ENCODE data around the gene GNAI1. TPM values are rescaled to one million over a fixed set of nuclear protein-coding genes. Genes with fewer than 3 reads are reported as not detected.

GNAI1 gene
- 10 to 100 TPM; 10.9 to 21.5 (median 16.5) TPM for total RNA-seq
- long read RNA-seq, full-length matches to known transcripts = 3 of 5 reads
- long read RNA-seq, partial matches to known transcripts = 1 of 5 reads
- long read RNA-seq, other reads (novel, unspliced or antisense) = 1 of 5 reads

DNA sequence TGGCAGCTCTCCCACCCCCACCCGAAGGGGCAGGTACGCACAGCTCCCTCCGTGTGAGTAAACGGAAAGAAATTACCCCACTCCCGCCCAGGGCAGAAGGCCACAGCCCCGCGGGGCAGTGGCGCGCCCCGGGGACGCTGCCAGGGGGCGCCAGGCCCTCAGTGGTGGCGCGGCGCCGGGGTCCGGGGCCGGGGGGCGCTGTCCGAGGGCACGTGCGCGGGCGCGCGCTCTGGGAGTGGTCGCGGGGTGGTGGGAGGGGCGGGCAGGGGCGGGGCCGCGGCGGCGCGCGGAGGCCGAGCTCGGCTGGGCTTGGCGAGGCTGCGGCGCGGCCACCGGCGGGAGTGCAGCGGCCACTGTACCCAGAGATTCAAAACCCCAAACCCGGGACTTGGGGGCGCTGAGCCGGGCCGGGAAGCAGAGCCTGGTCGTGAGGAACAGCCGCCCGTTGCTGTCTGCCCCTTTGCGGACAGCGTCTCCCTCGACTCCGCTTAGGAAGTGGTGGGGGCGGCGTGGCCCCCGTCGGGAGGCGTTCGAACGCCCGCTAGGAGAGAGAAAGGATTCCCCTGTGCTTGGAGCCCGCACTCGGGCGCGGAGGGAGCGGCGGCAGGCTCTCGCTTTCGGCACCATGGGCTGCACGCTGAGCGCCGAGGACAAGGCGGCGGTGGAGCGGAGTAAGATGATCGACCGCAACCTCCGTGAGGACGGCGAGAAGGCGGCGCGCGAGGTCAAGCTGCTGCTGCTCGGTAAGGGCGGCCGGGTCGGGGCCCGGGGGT is at the start of gene GNAI1:
Gene GNAI1 (plus strand): TSS at position 296 of the 773 bp plus-strand sequence. CDS start 330 bp downstream, at position 626.
- intact Hi-C loops (cut with DNase I) = loop anchor here in 1 of 2 donors (10.0 kb wide), 1 partner anchor 250 kb away; no protein-coding TSS in a partner anchor
- H3K4me3 ChIP-seq = peak within 1 kb of the TSS; percentile 85 to 89 (median 87)
- peaks cover 0 to 19% (median 9%) of the 10 kb centered on the region in 4 donors for H3K4me1 ChIP-seq
- H3K27me3 ChIP-seq = no peaks in the 10 kb centered on the region
- ATAC-seq = peak; percentile 79 to 91 (median 84)
- no peaks in the 10 kb centered on the region for H3K36me3 ChIP-seq
- H3K9me3 ChIP-seq = no peaks in the 10 kb centered on the region
- H3K27ac ChIP-seq = peak within 1 kb of the TSS; percentile 85 to 94 (median 92)
- peak; percentile 81 to 92 (median 89) for DNase-seq
- peak; percentile 77 for TF ChIP-seq POLR2A (IDR thresholded peaks at IDR 0.05)
- TF ChIP-seq, protein P1, sequence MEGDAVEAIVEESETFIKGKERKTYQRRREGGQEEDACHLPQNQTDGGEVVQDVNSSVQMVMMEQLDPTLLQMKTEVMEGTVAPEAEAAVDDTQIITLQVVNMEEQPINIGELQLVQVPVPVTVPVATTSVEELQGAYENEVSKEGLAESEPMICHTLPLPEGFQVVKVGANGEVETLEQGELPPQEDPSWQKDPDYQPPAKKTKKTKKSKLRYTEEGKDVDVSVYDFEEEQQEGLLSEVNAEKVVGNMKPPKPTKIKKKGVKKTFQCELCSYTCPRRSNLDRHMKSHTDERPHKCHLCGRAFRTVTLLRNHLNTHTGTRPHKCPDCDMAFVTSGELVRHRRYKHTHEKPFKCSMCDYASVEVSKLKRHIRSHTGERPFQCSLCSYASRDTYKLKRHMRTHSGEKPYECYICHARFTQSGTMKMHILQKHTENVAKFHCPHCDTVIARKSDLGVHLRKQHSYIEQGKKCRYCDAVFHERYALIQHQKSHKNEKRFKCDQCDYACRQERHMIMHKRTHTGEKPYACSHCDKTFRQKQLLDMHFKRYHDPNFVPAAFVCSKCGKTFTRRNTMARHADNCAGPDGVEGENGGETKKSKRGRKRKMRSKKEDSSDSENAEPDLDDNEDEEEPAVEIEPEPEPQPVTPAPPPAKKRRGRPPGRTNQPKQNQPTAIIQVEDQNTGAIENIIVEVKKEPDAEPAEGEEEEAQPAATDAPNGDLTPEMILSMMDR (IDR thresholded peaks at IDR 0.05) = peak; percentile 27 to 71 (median 50)
- WGBS (ENCODE audit: insufficient coverage, low coverage, low lambda C conversion rate, missing lambda C conversion rate) = 0% methylated on average over 3 of the region's 92 CpGs

DNA sequence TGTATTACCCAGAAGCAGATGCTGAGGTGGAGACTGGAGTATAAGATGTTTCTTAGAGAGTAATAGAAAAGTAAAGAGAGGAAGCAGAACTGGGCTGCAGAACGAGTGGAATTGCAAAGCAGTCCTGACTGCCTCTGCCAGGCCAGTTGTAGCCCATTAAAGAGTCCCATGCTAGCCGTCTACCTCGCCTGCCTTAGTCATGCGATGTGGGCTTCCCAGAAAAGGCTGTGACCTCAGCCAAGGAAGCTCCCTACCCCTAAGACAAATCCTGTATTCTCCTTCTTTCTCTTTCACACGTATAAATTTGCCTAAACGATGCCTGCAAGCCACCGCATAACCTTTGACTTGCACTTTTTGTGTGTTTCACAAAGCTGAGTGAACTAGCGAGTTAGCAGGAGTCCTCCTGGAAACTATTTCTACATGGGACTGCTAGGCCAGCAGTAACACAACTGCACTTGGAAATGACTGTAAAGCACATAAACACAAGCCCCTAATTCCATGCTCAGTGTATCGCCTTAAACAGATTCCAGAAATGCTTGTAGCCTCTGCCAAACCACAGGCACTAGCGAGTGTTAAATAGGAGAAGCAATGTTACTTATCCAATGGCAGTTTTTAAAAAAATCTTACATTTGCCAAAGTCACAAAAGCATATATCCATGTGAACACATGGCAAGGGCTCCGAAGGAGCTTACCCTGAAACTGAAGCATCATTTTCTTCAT is 47.4 kb upstream of the GNAI1 start:
- Histone ChIP-seq H3K36me3 (no peaks in the 10 kb centered on the region), H3K9me3 (no peaks in the 10 kb centered on the region), H3K27ac (no peak overlapping the region), H3K4me3 (no peak overlapping the region), H3K4me1 (no peaks in the 10 kb centered on the region), H3K27me3 (no peaks in the 10 kb centered on the region)
- intact Hi-C loops (cut with DNase I) = no loop called here
- ATAC-seq = no peak
- no peak for DNase-seq
- WGBS (ENCODE audit: insufficient coverage, low coverage, low lambda C conversion rate, missing lambda C conversion rate) = 78% methylated on average over 10 of the region's 11 CpGs
- TF ChIP-seq, protein P1 (IDR thresholded peaks at IDR 0.05) = no peak
- TF ChIP-seq POLR2A (IDR thresholded peaks at IDR 0.05) = no peak

DNA sequence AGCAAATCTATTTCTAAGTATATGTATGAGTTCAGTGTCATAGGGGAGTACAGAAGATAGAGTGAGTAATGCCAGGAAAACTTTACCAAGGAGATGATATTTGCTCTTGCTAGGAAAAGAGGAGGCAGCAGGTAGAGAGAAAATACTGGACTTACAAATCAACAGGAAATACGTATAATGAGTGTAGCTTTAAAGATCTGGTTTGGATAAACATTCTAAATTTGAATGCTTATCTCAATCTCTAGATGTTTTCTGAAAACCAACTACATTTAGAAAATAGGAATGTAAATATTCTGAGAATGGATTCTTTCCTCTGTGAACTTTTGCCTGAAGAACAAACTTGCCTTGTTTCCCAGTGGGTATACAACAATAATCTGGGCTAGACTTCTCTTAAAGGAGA is 46.9 kb upstream of the GNAI1 start:
- Histone ChIP-seq H3K4me3 (no peak overlapping the region), H3K36me3 (no peaks in the 10 kb centered on the region), H3K27me3 (no peaks in the 10 kb centered on the region), H3K9me3 (no peaks in the 10 kb centered on the region), H3K27ac (no peak overlapping the region), H3K4me1 (no peaks in the 10 kb centered on the region)
- intact Hi-C loops (cut with DNase I) = no loop called here
- no peak for DNase-seq
- 50% methylated on average over 1 of the region's 1 CpG for WGBS (ENCODE audit: insufficient coverage, low coverage, low lambda C conversion rate, missing lambda C conversion rate)
- TF ChIP-seq, protein P1 (IDR thresholded peaks at IDR 0.05) = no peak
- no peak for TF ChIP-seq POLR2A (IDR thresholded peaks at IDR 0.05)
- no peak for ATAC-seq

DNA sequence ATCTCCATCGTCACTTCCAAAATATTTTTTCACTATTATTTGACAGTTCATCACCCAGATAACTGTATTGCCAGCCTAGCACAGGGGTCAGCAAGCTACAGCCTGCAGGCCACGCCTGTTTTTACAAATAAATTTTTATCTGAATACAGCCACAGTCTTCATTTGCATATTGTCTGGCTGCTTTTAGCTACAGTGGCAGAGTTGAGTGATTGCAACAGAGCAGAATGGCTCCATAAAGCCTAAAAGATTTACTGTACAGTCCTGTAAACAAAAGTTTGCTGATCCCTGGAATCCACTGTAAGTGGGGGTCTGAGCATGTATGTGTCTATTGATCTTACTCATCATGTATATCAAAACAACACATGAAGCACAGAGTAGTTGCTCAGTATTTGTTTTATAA is 45.9 kb upstream of the GNAI1 start:
- no peak for ATAC-seq
- 30% methylated on average over 2 of the region's 2 CpGs for WGBS (ENCODE audit: insufficient coverage, low coverage, low lambda C conversion rate, missing lambda C conversion rate)
- Histone ChIP-seq H3K4me1 (no peaks in the 10 kb centered on the region), H3K36me3 (no peaks in the 10 kb centered on the region), H3K4me3 (no peak overlapping the region), H3K9me3 (no peaks in the 10 kb centered on the region), H3K27ac (no peak overlapping the region), H3K27me3 (no peaks in the 10 kb centered on the region)
- no peak for TF ChIP-seq POLR2A (IDR thresholded peaks at IDR 0.05)
- intact Hi-C loops (cut with DNase I) = no loop called here
- no peak for DNase-seq

DNA sequence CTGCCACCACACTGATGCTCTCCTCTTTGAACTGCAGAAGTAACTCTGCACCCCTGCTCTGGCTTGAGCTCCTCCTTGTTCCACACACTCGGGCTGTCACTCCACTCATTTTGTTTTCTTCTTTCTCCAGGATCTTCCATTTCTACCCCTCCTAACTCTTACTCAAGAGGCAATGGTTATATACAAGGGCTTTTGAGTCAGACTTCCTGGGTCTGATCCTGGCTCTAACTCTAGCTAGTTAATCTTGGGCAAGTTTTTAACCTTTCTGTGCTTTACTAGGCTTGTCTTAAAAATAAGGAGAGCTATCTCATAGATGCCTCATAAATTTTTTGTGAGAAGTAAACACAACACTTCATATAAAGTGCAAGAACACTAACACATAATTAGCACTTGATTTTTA is 45.3 kb upstream of the GNAI1 start:
- intact Hi-C loops (cut with DNase I) = no loop called here
- no peaks in the 10 kb centered on the region for H3K36me3 ChIP-seq
- ATAC-seq = no peak
- no peak overlapping the region for H3K4me3 ChIP-seq
- H3K27ac ChIP-seq = no peak overlapping the region
- TF ChIP-seq, protein P1 (IDR thresholded peaks at IDR 0.05) = no peak
- no peak for TF ChIP-seq POLR2A (IDR thresholded peaks at IDR 0.05)
- H3K27me3 ChIP-seq = no peaks in the 10 kb centered on the region
- 44% methylated on average over 1 of the region's 1 CpG for WGBS (ENCODE audit: insufficient coverage, low coverage, low lambda C conversion rate, missing lambda C conversion rate)
- DNase-seq = no peak
- H3K9me3 ChIP-seq = no peaks in the 10 kb centered on the region
- no peaks in the 10 kb centered on the region for H3K4me1 ChIP-seq

Measured in right lobe of liver (tissue), 6 donors.